ENCODE measurements around the gene BMAL1.
"Not testable (repeated sequence)": the region's sequence is repeated elsewhere in the genome, so short reads cannot be mapped to it uniquely, and the experiment has no call there.

The BMAL1 gene

GRCh38 chr11:13391217-13391616, 113.6 kb downstream of the BMAL1 start:
- no peak for DNase-seq

GRCh38 chr11:13398335-13398734, 120.7 kb downstream of the BMAL1 start:
- not testable (repeated sequence) for DNase-seq

GRCh38 chr11:13405220-13405619, 127.6 kb downstream of the BMAL1 start:
- DNase-seq: no peak

DNA sequence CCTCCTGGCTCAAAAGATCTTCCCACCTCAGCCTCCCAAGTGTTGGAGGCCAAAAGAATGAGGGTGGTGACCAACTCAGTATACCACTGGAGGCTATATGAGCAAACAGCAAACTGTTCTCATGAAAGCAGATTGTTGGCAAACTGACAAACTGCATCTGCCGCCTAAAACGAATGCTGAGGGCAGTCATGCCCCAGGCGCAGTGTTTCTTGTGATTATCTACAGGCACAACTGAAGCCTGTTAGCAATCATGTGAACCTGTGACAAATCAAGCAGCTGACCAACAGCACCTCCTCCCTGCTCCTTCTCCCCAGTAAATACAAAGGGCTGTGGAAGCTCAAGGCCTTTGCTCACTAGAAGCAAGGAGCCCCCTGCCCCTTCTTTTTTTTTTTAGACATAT, 137.6 kb downstream of the BMAL1 start:
- no peak for DNase-seq

DNA sequence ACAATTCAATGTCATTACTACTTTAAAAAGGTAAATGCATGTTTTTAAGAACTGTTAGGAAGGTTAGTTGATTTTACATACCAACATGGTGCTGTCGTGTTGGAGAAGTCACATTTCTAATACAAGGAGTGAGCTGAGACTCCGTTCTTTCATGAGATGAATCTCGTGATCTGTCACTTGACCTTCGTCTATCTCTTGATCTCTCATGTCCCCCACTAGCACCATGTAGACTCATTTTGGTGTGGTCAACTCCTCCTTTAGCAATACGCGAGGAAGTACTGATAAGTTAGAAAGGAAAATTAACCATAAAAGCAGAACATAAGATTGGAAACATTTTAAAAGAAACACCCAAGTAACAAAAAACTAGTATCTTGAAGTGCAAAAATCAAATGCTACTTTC, 144.0 kb downstream of the BMAL1 start:
- DNase-seq: no peak

GRCh38 chr11:13423372-13423771, 145.8 kb downstream of the BMAL1 start:
- no peak for DNase-seq

DNA sequence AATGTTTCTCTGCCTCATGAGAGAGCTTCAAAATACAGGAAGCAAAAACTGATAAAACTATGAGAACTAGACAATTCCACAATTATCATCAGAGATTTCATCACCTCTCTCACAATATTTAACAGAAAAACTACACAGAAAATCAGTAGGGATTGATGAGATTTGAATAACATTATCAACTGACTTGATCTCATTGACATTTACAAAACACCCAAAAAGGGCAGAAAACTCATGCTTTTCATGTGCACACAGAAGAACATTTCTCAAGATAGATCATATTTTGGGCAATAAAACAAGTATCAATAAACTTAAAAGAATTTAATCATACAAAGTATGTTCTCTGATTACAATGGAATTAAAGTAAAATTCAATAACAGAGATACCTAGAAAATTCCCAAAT, 149.8 kb downstream of the BMAL1 start:
- no peak for DNase-seq

- DNase-seq: no peak
Observed at GRCh38 chr11:13429288-13429687, 151.7 kb downstream of the BMAL1 start.

GRCh38 chr11:13429836-13430235, 152.2 kb downstream of the BMAL1 start:
- no peak for DNase-seq

- DNase-seq: no peak
Observed at GRCh38 chr11:13433437-13433836, 155.8 kb downstream of the BMAL1 start.

DNA sequence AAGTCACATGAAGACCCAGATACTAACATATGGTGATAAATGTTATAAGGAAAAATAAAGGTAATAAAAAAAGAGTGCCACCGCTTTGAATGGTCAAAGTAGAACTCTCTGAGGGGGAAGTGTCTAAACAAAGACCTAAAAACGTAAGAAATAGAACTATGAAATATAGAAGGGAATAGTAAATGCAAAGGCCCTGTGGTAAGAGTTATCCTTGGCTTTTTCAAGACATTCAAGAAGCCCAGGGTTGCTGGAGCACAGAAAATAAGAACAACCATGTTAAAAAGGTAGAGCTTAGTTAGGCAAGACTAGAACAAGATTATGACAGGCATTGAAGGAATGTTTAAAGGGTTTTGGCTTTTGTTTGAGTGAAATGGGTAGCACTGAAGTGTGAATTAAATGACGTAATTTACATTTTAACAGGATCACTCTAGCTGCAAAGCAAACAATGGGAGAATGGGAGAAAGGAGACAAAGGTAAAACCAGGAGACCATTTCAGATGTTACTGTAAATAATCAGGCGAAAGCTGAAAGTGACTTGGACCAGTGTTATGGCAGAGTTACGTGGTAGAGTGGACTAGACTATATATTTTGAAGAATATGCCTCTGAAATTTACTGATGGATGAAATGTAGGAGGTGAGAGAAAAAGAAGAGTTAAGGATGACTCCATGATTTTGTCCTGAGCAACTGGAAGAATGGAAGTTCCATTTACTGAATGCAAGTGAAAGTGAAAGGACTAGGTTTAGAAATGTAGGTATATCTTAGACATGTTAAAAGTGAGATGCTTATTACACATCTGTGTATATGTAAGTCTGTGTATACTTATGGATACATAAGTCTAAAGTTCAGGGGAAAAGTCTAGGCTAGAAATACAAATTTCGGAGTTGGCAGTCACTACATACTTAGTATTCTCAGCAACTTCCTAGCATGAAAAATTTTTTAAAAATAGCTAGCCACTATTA, 156.9 kb downstream of the BMAL1 start:
- no peak for DNase-seq

- not testable (repeated sequence) for DNase-seq
Observed at GRCh38 chr11:13436836-13437235, 159.2 kb downstream of the BMAL1 start.

Data from activated naive CD4-positive, alpha-beta T cell treated with Interleukin-2 at 50 U/mL for 16 hours (primary cell).